ENCODE measurements around the gene LSM10.
A peak's percentile ranks its signal among the peaks of the same experiment; 100 is the strongest.

LSM10 gene

DNA sequence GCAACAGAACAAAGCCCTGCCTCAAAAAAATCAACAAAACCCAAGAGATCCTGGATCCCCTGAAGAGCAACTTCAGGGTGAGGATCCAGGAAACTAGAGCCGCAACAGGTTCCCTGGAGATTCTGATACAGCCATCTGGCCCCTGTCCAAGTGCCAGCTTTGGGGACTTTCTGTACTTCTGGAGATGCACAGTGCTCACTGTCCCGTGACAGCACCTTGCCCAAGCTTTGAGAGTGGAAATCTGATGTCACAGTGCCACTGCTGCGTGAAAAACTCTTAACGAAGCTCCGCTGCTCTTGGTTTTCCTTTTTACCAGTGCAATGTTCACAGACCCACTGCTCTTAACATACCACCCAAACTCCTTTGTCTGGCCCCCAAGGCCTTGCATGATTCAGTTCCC is 38.3 kb downstream of the LSM10 start:
- H3K36me3 ChIP-seq (ENCODE audit: insufficient read depth, low read length) = peaks cover 66% of the 10 kb centered on the region
- H3K4me2 ChIP-seq (ENCODE audit: low read length) = no peak overlapping the region
- no peak overlapping the region for H3K4me3 ChIP-seq (ENCODE audit: low read length)
- peaks cover 10% of the 10 kb centered on the region for H3K4me1 ChIP-seq (ENCODE audit: control insufficient read depth, insufficient read depth, low read length)
- H3K9ac ChIP-seq (ENCODE audit: low read depth, low read length) = no peak overlapping the region
- no peaks in the 10 kb centered on the region for H3K9me3 ChIP-seq (replicated peaks; ENCODE audit: low read length)
- no peaks in the 10 kb centered on the region for H3K27me3 ChIP-seq (ENCODE audit: control insufficient read depth, insufficient read depth, low read length)

DNA sequence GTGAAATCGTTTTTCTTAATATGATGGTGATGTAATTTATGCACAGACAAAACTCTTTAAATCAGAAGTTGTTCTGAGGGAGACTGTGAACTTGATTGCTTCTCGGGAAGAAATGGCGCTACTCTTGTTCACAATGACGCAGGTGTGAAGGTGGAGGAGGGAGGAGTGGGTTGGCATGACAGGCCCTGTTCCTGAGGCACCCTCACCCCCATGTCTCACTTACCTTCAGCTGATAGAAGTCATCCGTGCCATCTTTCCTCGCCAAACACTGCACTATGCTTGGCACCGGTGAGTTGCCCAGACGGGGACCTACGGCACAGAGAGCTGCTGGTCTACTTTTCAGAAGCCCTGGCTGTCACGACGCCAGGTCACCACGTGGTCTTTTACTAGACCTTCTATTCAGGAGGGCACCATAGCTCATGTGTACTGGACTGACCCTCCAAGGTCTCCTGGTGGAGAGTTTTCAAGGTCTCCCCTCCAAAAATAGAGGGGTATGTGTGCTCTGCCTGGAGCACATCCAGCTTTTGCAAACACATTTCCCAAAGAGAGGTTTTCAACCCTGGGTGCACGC is 39.1 kb downstream of the LSM10 start:
- Histone ChIP-seq H3K4me3 (ENCODE audit: low read length) (no peak overlapping the region), H3K9me3 (replicated peaks; ENCODE audit: low read length) (no peaks in the 10 kb centered on the region), H3K4me2 (ENCODE audit: low read length) (no peak overlapping the region), H3K4me1 (ENCODE audit: control insufficient read depth, insufficient read depth, low read length) (peaks cover 11% of the 10 kb centered on the region), H3K9ac (ENCODE audit: low read depth, low read length) (no peak overlapping the region), H3K36me3 (ENCODE audit: insufficient read depth, low read length) (peaks cover 73% of the 10 kb centered on the region), H3K27me3 (ENCODE audit: control insufficient read depth, insufficient read depth, low read length) (no peaks in the 10 kb centered on the region)

DNA sequence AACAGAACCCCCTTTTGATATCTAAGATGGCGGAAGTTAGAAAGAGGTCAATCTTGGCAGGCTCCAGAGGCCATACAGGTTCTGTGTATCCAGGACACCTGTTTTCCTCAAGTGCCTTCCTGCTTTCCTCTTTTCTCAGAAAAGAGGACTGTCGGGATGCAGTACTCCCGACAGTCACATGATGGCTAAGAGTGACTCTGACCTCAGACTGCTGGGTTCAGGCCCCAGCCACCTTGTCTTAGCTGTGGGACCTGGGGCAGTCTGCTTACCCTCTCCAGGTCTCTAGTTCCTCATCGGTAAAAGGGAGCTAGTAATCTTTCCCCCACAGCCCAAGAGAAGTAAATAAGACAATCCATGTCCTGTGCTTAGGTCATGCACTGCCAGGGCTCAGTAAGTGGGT is 41.9 kb downstream of the LSM10 start:
- Histone ChIP-seq H3K4me1 (ENCODE audit: control insufficient read depth, insufficient read depth, low read length) (peaks cover 39% of the 10 kb centered on the region), H3K4me2 (ENCODE audit: low read length) (no peak overlapping the region), H3K27me3 (ENCODE audit: control insufficient read depth, insufficient read depth, low read length) (no peaks in the 10 kb centered on the region), H3K36me3 (ENCODE audit: insufficient read depth, low read length) (peaks cover 58% of the 10 kb centered on the region), H3K4me3 (ENCODE audit: low read length) (no peak overlapping the region), H3K9ac (ENCODE audit: low read depth, low read length) (no peak overlapping the region), H3K9me3 (replicated peaks; ENCODE audit: low read length) (no peaks in the 10 kb centered on the region)

DNA sequence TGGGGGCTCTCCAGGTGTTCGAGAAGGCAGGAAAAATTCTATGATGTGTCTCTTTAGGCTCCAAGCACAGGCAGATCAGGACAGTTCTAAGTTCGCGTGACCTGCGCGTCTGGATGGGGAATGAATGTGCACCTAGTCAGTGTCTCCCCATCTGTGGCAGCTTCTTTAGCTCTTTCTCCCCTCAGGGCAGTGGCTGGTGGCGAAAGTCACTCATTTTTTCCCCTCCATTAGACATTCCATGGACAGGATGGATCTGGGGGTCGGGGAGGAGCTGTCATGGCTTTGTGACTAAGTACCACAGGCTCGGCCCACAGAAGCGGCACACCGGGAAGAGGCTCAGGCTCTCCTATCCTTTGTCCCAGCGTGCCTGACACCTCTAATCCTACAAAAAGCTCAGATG is 43.2 kb downstream of the LSM10 start:
- H3K9me3 ChIP-seq (replicated peaks; ENCODE audit: low read length) = no peaks in the 10 kb centered on the region
- H3K36me3 ChIP-seq (ENCODE audit: insufficient read depth, low read length) = peaks cover 54% of the 10 kb centered on the region
- H3K27me3 ChIP-seq (ENCODE audit: control insufficient read depth, insufficient read depth, low read length) = no peaks in the 10 kb centered on the region
- peaks cover 44% of the 10 kb centered on the region for H3K4me1 ChIP-seq (ENCODE audit: control insufficient read depth, insufficient read depth, low read length)
- H3K9ac ChIP-seq (ENCODE audit: low read depth, low read length) = no peak overlapping the region
- no peak overlapping the region for H3K4me3 ChIP-seq (ENCODE audit: low read length)
- no peak overlapping the region for H3K4me2 ChIP-seq (ENCODE audit: low read length)

DNA sequence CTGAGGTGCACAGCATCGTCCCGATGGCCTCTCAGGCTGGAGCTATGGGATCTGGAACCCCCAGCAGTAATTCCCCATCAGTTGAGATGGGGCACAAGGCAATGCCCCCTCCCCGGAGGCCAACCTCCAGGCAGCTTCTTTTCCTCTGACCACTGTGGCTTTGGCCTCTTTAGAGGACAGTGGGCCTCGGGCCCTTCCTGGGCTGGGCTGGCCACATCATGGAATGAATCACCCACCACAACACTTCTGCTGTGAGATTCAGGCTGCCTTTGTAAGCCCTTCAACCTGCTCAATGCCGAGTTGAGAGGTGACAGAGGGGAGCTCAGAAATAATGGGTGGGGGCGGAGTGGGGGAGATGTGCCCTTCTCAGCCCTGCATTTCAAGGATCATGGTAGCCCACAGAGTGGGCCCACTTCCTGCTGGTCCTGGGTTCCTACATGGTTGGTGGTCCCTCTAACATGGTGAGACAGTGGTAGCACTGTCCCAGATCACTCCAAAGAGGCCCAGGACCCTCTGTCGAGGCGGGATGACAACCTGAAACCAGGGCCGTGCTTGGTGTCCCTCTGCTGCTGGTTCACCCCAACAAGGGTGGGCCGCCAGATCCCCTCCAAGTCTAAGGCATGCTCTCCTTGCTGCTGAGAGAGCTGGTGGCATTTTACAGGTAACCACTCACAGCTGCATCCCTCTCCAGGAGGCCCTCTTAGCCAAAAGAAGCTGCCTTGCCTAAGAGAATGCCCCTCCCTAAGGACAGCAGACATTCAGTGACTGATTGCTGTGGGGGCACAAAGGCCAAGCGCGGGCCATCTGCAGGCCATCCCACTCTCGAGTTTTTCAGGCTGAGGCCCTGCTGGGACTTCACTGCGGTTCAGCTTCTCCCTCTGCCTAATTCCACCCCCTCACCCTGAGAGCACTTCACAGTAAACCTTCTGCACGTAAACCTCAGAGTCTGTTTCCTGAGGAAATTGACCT is 44.5 kb downstream of the LSM10 start:
- Histone ChIP-seq H3K36me3 (ENCODE audit: insufficient read depth, low read length) (peaks cover 55% of the 10 kb centered on the region), H3K4me1 (ENCODE audit: control insufficient read depth, insufficient read depth, low read length) (peaks cover 51% of the 10 kb centered on the region), H3K9me3 (replicated peaks; ENCODE audit: low read length) (no peaks in the 10 kb centered on the region), H3K4me3 (ENCODE audit: low read length) (peak overlapping the region; percentile 44), H3K9ac (ENCODE audit: low read depth, low read length) (peak overlapping the region; percentile 86), H3K27me3 (ENCODE audit: control insufficient read depth, insufficient read depth, low read length) (no peaks in the 10 kb centered on the region), H3K4me2 (ENCODE audit: low read length) (peak overlapping the region; percentile 84)

DNA sequence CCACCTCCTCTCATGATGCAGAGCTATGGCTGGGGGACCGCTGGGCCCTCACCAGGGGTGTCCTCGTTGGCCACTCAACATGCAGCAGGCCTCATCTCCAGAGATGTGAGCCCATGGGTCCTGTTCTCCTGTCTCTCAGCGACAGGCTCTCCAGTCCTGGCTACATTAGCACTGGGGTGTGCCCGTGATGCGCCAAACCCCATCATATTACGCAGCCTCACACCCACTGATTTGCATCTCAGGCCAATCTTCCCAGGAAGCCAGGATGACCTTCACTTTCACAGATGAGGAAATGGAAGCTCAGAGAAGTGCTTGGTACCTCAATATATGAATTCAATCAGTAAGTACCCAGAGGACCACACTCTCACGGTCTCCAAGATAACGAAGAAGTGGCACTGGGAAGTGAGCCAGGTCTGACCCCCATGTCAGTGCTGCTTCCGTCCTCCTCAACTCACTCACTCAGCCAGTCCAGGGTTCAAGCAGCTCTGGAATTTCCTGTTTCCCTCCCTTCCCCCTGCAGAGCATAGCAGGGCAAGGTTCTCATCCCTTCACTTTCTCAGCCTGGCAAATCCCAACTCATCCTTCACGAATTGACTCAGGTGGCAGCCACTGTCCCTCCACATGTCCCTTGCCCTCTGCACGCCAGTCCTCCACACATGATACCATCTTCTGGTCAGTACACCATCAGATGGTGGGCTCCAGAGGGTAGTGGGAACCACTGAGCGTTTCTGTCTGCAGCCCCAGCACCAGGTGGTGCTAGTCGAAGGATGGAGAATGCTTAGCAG is 45.4 kb downstream of the LSM10 start:
- no peaks in the 10 kb centered on the region for H3K9me3 ChIP-seq (replicated peaks; ENCODE audit: low read length)
- peak overlapping the region; percentile 84 for H3K4me2 ChIP-seq (ENCODE audit: low read length)
- peak overlapping the region; percentile 86 for H3K9ac ChIP-seq (ENCODE audit: low read depth, low read length)
- peak overlapping the region; percentile 44 for H3K4me3 ChIP-seq (ENCODE audit: low read length)
- H3K27me3 ChIP-seq (ENCODE audit: control insufficient read depth, insufficient read depth, low read length) = no peaks in the 10 kb centered on the region
- peaks cover 51% of the 10 kb centered on the region for H3K4me1 ChIP-seq (ENCODE audit: control insufficient read depth, insufficient read depth, low read length)
- peaks cover 54% of the 10 kb centered on the region for H3K36me3 ChIP-seq (ENCODE audit: insufficient read depth, low read length)

DNA sequence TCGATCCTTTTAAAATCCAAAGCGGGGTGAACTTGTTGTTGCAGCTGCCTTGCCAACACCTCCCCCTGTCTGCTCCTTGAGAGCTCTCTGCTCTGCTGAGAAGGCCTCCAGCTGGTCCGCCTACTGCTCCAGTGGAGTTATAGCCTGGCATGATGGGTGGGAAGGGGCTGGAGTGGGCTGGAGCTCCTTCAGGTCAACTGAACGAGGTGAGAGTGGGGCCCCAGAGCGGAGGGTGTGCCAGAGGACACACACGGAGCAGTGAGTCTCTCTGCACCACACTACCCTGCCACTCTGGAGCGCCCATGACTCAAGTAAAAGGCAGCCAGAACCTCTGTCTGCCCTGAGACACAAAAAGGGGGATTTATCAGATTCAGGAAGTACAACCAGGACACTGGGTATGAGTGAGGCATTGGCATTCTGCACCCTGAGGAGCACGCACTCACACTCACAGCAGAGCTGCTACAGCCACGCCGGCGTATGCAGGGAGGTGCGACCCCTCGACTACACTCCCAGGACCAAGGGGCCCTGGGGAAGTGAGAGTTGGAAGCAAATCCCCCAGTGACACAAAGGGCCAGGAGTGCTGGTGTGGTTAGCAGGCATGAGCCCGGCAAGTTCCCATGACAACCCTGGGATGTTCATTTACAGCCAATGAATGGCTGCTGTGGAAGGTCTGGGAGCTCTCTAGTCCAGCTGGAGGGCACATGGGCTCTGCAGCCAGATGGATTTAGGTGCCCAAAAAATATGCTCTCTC is 46.3 kb downstream of the LSM10 start:
- Histone ChIP-seq H3K27me3 (ENCODE audit: control insufficient read depth, insufficient read depth, low read length) (no peaks in the 10 kb centered on the region), H3K9me3 (replicated peaks; ENCODE audit: low read length) (no peaks in the 10 kb centered on the region), H3K4me1 (ENCODE audit: control insufficient read depth, insufficient read depth, low read length) (peaks cover 51% of the 10 kb centered on the region), H3K9ac (ENCODE audit: low read depth, low read length) (peak overlapping the region; percentile 86), H3K4me2 (ENCODE audit: low read length) (peak overlapping the region; percentile 84), H3K36me3 (ENCODE audit: insufficient read depth, low read length) (peaks cover 56% of the 10 kb centered on the region), H3K4me3 (ENCODE audit: low read length) (peak overlapping the region; percentile 60)

DNA sequence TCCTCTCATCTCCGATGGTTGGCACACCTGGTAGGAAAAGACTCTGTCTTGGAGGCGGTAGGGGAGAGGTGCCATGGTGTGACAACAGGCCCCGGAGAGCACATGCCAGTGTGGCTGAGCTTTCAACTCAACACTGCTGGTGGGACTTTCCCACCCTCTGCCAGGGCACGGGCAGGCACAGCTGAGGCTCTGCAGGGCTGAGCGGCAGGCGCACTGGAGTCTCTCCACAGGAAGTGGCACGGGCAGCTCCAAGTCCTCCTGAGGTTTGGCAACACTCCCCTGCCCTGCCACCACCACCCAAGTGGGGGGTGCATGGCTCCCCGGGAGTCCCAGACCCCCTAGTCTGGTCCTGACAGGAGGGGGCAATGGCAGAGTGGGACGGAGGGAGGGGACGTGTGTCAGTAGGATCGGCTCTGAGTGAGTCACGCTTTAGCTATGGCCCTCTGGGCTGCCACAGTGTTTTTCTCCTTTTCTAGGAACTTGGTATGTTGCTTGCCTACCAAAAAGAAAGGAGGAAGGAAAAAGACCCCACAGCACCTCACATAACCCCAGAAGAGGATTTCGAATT is 47.0 kb downstream of the LSM10 start:
- Histone ChIP-seq H3K36me3 (ENCODE audit: insufficient read depth, low read length) (peaks cover 58% of the 10 kb centered on the region), H3K27me3 (ENCODE audit: control insufficient read depth, insufficient read depth, low read length) (no peaks in the 10 kb centered on the region), H3K9me3 (replicated peaks; ENCODE audit: low read length) (no peaks in the 10 kb centered on the region), H3K4me3 (ENCODE audit: low read length) (peak overlapping the region; percentile 60), H3K4me1 (ENCODE audit: control insufficient read depth, insufficient read depth, low read length) (peaks cover 51% of the 10 kb centered on the region), H3K4me2 (ENCODE audit: low read length) (peak overlapping the region; percentile 84), H3K9ac (ENCODE audit: low read depth, low read length) (peak overlapping the region; percentile 86)

DNA sequence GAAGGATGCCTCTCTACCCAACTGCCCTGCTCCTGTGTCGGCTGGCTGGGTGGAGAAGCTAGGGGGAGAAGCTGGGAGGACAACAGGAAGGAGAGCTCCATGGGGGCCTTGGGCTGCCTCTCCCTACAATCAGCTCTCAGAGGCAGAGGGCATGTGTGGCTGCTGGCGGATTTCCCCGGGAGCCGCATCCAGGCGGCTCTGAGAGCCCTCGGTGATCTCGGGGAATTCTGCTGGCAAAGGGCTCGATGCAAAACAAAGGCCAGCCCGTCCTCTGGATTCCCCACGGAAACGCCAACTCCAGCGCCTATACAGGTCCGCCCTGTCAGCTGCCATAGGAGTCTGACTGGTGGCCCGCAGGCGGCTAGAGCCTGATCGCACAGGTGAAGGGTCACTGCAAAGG is 47.9 kb downstream of the LSM10 start:
- H3K4me1 ChIP-seq (ENCODE audit: control insufficient read depth, insufficient read depth, low read length) = peaks cover 51% of the 10 kb centered on the region
- peak overlapping the region; percentile 84 for H3K4me2 ChIP-seq (ENCODE audit: low read length)
- H3K36me3 ChIP-seq (ENCODE audit: insufficient read depth, low read length) = peaks cover 62% of the 10 kb centered on the region
- peak overlapping the region; percentile 21 for H3K4me3 ChIP-seq (ENCODE audit: low read length)
- no peaks in the 10 kb centered on the region for H3K27me3 ChIP-seq (ENCODE audit: control insufficient read depth, insufficient read depth, low read length)
- H3K9me3 ChIP-seq (replicated peaks; ENCODE audit: low read length) = no peaks in the 10 kb centered on the region
- peak overlapping the region; percentile 86 for H3K9ac ChIP-seq (ENCODE audit: low read depth, low read length)

DNA sequence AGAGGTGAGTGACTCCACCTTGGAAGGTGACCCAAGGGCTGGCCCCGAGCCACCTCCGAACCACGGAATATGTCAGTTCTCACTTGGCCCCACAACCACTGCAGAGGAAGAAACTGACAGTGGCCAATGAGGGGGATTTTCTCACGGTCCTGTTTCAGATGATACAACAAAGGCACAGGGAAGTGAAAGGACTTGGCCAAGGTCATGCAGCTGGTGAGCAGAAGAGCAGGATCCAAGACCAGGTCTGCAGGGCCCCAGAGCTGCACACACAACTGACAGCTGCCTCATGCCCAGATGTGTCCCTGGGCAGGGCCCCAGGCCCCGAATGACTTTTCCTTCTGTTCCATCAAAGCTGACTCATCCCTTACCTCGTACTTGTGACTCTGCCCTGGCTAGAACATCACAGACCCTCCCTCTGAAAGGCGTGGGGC is 48.5 kb downstream of the LSM10 start:
- H3K27me3 ChIP-seq (ENCODE audit: control insufficient read depth, insufficient read depth, low read length) = no peaks in the 10 kb centered on the region
- H3K36me3 ChIP-seq (ENCODE audit: insufficient read depth, low read length) = peaks cover 62% of the 10 kb centered on the region
- no peaks in the 10 kb centered on the region for H3K9me3 ChIP-seq (replicated peaks; ENCODE audit: low read length)
- peak overlapping the region; percentile 84 for H3K4me2 ChIP-seq (ENCODE audit: low read length)
- H3K4me1 ChIP-seq (ENCODE audit: control insufficient read depth, insufficient read depth, low read length) = peaks cover 54% of the 10 kb centered on the region
- peak overlapping the region; percentile 86 for H3K9ac ChIP-seq (ENCODE audit: low read depth, low read length)
- H3K4me3 ChIP-seq (ENCODE audit: low read length) = no peak overlapping the region

Measured in skeletal muscle satellite cell (primary cell).